ENCODE measurements around the gene DNAJC15.
"Not testable (repeated sequence)": the region's sequence is repeated elsewhere in the genome, so short reads cannot be mapped to it uniquely, and the experiment has no call there.

DNAJC15 gene

DNA sequence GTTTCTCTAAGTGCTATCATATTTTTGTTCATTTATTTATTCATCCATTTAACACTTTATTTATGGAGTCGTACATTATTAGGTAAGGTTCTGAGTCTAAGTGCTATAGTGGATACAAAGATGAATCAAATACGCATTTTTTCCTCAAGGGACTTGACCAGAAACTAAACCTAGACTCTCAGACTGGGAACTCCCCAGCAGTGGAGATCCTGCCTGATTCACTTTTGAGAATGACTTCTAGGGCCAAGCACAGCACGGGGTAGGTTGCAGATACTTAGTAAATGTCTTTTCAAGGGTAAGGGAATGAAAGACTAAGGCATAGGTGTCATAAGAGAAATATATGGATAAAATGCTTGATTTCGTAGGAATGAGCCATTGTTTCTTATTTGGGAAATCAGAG lies 7.2 kb downstream of the DNAJC15 start:
- no peak overlapping the region for H3K9ac ChIP-seq (ENCODE audit: low read length)
- H3K36me3 ChIP-seq (ENCODE audit: insufficient read depth, low read length) = peaks cover 4% of the 10 kb centered on the region
- H3K4me3 ChIP-seq (ENCODE audit: low read depth in 1 of 2, low read length in 2 of 2) = no peak overlapping the region
- H3K9me3 ChIP-seq (ENCODE audit: low read length) = no peaks in the 10 kb centered on the region
- no peak overlapping the region for H3K27ac ChIP-seq (ENCODE audit: low read depth, low read length)
- H3K4me1 ChIP-seq (ENCODE audit: insufficient read depth, low read length) = peaks cover 24% of the 10 kb centered on the region
- H3K27me3 ChIP-seq (ENCODE audit: control insufficient read depth in 1 of 2, insufficient read depth in 2 of 2, low read length in 2 of 2) = no peaks in the 10 kb centered on the region

GRCh38 chr13:43031881-43032280 lies 8.5 kb downstream of the DNAJC15 start:
- no peaks in the 10 kb centered on the region for H3K9me3 ChIP-seq (ENCODE audit: low read length)
- H3K4me1 ChIP-seq (ENCODE audit: insufficient read depth, low read length) = peaks cover 23% of the 10 kb centered on the region
- no peak overlapping the region for H3K27ac ChIP-seq (ENCODE audit: low read depth, low read length)
- H3K9ac ChIP-seq (ENCODE audit: low read length) = no peak overlapping the region
- H3K4me3 ChIP-seq (ENCODE audit: low read depth in 1 of 2, low read length in 2 of 2) = no peak overlapping the region
- peaks cover 4% of the 10 kb centered on the region for H3K36me3 ChIP-seq (ENCODE audit: insufficient read depth, low read length)
- H3K27me3 ChIP-seq (ENCODE audit: control insufficient read depth in 1 of 2, insufficient read depth in 2 of 2, low read length in 2 of 2) = no peaks in the 10 kb centered on the region

DNA sequence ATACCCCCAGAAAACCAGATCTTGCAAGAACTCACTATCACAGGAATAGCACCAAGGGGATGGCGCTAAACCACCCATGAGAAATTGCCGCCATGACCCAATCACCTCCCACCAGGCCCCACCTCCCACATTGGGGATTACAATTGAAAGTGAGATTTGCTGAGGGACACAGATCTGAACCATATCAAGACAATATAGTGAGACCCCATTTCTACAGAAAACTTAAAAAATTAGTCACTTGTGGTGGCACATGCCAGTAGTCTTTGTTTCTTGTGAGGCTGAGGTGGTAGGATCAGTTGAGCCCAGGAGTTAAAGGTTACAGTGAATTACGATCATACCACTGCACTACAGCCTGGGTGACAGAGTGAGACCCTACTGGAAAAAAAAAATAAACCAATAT lies 9.7 kb downstream of the DNAJC15 start:
- Histone ChIP-seq H3K27ac (ENCODE audit: low read depth, low read length) (no peak overlapping the region), H3K27me3 (ENCODE audit: control insufficient read depth in 1 of 2, insufficient read depth in 2 of 2, low read length in 2 of 2) (no peaks in the 10 kb centered on the region), H3K4me1 (ENCODE audit: insufficient read depth, low read length) (peaks cover 23% of the 10 kb centered on the region), H3K36me3 (ENCODE audit: insufficient read depth, low read length) (peaks cover 4% of the 10 kb centered on the region), H3K9me3 (ENCODE audit: low read length) (no peaks in the 10 kb centered on the region), H3K4me3 (ENCODE audit: low read depth in 1 of 2, low read length in 2 of 2) (no peak overlapping the region), H3K9ac (ENCODE audit: low read length) (no peak overlapping the region)

- Histone ChIP-seq H3K36me3 (ENCODE audit: insufficient read depth, low read length) (peaks cover 4% of the 10 kb centered on the region), H3K27me3 (ENCODE audit: control insufficient read depth in 1 of 2, insufficient read depth in 2 of 2, low read length in 2 of 2) (no peaks in the 10 kb centered on the region), H3K27ac (ENCODE audit: low read depth, low read length) (no peak overlapping the region), H3K4me3 (ENCODE audit: low read depth in 1 of 2, low read length in 2 of 2) (peak overlapping the region in 1 of 2 donors; percentile 11), H3K4me1 (ENCODE audit: insufficient read depth, low read length) (peaks cover 18% of the 10 kb centered on the region), H3K9me3 (ENCODE audit: low read length) (no peaks in the 10 kb centered on the region), H3K9ac (ENCODE audit: low read length) (no peak overlapping the region)
Measured at GRCh38 chr13:43036351-43037250, 13.2 kb downstream of the DNAJC15 start.

DNA sequence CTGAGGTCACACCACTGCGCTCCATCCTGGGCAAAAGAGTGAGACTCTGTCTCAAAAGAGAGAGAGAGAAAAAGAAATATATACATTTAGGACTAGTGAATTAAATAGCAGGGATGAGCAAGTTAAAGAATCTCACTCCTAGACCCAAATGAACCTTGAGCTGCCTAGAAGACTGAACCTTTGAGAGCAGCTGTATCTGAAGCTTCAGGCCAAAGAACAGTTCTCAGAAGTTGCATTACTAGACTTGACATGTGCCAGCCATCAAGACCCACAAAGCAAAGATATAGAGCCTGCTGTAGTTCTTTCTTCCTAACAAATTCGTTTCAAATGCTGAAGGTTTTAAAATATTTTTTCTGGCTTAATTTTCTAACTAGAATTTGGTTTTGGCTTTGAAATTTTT lies 16.6 kb downstream of the DNAJC15 start:
- Histone ChIP-seq H3K36me3 (ENCODE audit: insufficient read depth, low read length) (no peaks in the 10 kb centered on the region), H3K27ac (ENCODE audit: low read depth, low read length) (no peak overlapping the region), H3K27me3 (ENCODE audit: control insufficient read depth in 1 of 2, insufficient read depth in 2 of 2, low read length in 2 of 2) (no peaks in the 10 kb centered on the region), H3K9me3 (ENCODE audit: low read length) (no peaks in the 10 kb centered on the region), H3K4me1 (ENCODE audit: insufficient read depth, low read length) (peaks cover 14% of the 10 kb centered on the region), H3K4me3 (ENCODE audit: low read depth in 1 of 2, low read length in 2 of 2) (no peak overlapping the region), H3K9ac (ENCODE audit: low read length) (no peak overlapping the region)

GRCh38 chr13:43040581-43041368 lies 17.4 kb downstream of the DNAJC15 start:
- H3K4me1 ChIP-seq (ENCODE audit: insufficient read depth, low read length) = peaks cover 17% of the 10 kb centered on the region
- not testable (repeated sequence) for H3K9me3 ChIP-seq (ENCODE audit: low read length); H3K9ac ChIP-seq (ENCODE audit: low read length); H3K27me3 ChIP-seq (ENCODE audit: control insufficient read depth in 1 of 2, insufficient read depth in 2 of 2, low read length in 2 of 2); H3K27ac ChIP-seq (ENCODE audit: low read depth, low read length); H3K4me3 ChIP-seq (ENCODE audit: low read depth in 1 of 2, low read length in 2 of 2); H3K36me3 ChIP-seq (ENCODE audit: insufficient read depth, low read length)

DNA sequence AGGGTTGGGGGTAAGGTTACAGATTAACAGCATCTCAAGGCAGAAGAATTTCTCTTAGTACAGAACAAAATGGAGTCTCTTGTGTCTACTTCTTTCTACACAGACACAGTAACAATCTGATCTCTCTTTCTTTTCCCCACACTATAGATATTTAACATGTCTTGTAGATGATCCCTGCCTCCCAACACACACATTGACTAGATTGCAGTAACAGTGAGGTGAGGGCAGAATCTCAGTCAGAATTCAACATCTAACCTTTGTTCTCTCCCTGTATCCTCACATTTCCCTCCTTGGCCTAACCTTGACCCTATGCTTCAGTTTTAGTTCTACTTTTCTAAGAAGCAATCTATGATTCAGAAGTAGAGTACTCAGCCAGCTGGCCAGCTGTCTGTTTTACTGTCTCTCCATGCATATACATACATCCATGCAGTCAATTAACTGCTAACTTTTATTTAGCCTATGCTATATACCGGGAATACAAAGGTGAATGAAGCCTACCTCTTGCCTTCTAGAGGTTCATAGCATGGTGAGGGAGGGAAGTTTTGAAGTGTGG lies 18.1 kb downstream of the DNAJC15 start:
- no peak overlapping the region for H3K27ac ChIP-seq (ENCODE audit: low read depth, low read length)
- no peaks in the 10 kb centered on the region for H3K9me3 ChIP-seq (ENCODE audit: low read length)
- no peaks in the 10 kb centered on the region for H3K36me3 ChIP-seq (ENCODE audit: insufficient read depth, low read length)
- H3K27me3 ChIP-seq (ENCODE audit: control insufficient read depth in 1 of 2, insufficient read depth in 2 of 2, low read length in 2 of 2) = no peaks in the 10 kb centered on the region
- H3K4me1 ChIP-seq (ENCODE audit: insufficient read depth, low read length) = peaks cover 12% of the 10 kb centered on the region
- no peak overlapping the region for H3K9ac ChIP-seq (ENCODE audit: low read length)
- H3K4me3 ChIP-seq (ENCODE audit: low read depth in 1 of 2, low read length in 2 of 2) = no peak overlapping the region

- Histone ChIP-seq H3K9me3 (ENCODE audit: low read length) (no peaks in the 10 kb centered on the region), H3K36me3 (ENCODE audit: insufficient read depth, low read length) (no peaks in the 10 kb centered on the region), H3K4me1 (ENCODE audit: insufficient read depth, low read length) (peaks cover 6% of the 10 kb centered on the region), H3K4me3 (ENCODE audit: low read depth in 1 of 2, low read length in 2 of 2) (no peak overlapping the region), H3K27me3 (ENCODE audit: control insufficient read depth in 1 of 2, insufficient read depth in 2 of 2, low read length in 2 of 2) (no peaks in the 10 kb centered on the region), H3K27ac (ENCODE audit: low read depth, low read length) (no peak overlapping the region), H3K9ac (ENCODE audit: low read length) (no peak overlapping the region)
Measured at GRCh38 chr13:43042410-43042921, 19.1 kb downstream of the DNAJC15 start.

DNA sequence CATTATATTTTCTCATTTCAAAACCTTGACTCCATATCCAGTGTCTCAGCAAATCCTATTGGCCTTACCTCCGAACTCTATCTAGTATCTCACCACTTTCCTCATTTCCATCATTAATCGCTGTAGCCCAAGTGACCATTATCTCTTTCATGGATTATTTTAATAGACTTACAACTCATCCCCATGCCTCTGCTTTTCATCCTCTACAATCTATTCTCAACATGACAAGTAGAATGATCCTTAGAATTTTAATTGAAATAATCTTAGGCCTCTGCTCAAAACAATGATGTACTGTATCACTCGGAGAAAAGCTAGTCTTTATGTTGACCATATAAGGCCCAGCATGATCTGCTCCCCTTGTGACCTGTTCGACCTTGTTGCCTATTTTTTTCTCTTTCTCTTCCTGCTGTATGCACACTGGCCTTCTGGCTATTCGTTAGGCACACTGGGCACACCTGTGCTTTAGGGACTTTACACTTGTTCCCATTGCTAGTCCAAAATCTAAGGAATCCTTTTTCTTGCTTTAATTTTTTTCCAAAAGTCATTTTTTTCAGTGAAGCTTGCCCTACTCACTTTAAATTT lies 21.4 kb downstream of the DNAJC15 start:
- H3K27ac ChIP-seq (ENCODE audit: low read depth, low read length) = peak overlapping the region; percentile 25
- no peak overlapping the region for H3K9ac ChIP-seq (ENCODE audit: low read length)

DNA sequence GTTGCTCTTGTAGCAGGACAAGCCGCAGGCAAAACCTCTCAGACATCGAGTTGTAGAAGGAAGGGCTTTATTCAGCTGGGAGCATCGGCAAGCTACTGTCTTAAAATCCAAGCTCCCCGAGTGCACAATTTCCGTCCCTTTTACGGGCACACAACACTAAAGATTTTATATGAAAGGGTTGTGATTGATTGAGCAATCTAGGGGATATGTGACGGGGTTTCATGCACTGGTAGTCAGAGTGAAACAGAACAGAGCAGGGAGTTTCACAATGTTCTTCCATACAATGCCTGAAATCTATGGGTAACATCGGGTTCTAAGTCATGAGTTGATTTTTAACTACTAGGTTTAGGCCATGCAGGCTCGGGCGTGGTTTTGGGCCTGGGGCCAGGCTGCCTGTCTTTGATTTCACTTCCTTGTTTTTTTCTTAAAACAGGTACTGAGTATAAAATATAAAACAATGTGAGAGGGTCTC lies 22.0 kb downstream of the DNAJC15 start:
- H3K27ac ChIP-seq (ENCODE audit: low read depth, low read length); H3K9ac ChIP-seq (ENCODE audit: low read length); H3K4me3 ChIP-seq (ENCODE audit: low read depth in 1 of 2, low read length in 2 of 2); H3K36me3 ChIP-seq (ENCODE audit: insufficient read depth, low read length); H3K9me3 ChIP-seq (ENCODE audit: low read length); H3K27me3 ChIP-seq (ENCODE audit: control insufficient read depth in 1 of 2, insufficient read depth in 2 of 2, low read length in 2 of 2): not testable (repeated sequence)
- H3K4me1 ChIP-seq (ENCODE audit: insufficient read depth, low read length) = peaks cover 17% of the 10 kb centered on the region

More for the DNA sequence above, 21.4 kb downstream of the DNAJC15 start:
- Histone ChIP-seq H3K4me1 (ENCODE audit: insufficient read depth, low read length) (peaks cover 17% of the 10 kb centered on the region), H3K27me3 (ENCODE audit: control insufficient read depth in 1 of 2, insufficient read depth in 2 of 2, low read length in 2 of 2) (no peaks in the 10 kb centered on the region), H3K4me3 (ENCODE audit: low read depth in 1 of 2, low read length in 2 of 2) (no peak overlapping the region), H3K36me3 (ENCODE audit: insufficient read depth, low read length) (no peaks in the 10 kb centered on the region), H3K9me3 (ENCODE audit: low read length) (no peaks in the 10 kb centered on the region)

DNA sequence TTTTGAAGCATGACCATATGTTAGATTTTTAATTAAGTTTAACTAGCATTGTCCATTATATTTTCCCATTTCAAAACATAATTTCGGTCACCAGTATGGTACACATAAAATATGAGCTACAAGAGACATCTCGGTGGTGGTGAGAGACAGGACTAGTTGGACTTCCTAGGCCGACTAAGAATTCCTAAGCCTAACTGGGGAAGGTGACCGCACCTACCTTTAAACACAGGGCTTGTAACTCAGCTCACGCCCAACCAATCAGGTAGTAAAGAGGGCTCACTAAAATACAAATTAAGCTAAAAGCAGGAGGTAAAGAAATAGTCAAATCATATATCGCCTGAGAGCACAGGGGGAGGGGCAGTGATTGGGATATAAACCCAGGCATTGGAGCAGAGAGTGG lies 22.9 kb downstream of the DNAJC15 start:
- no peak overlapping the region for H3K9ac ChIP-seq (ENCODE audit: low read length)
- no peak overlapping the region for H3K4me3 ChIP-seq (ENCODE audit: low read depth in 1 of 2, low read length in 2 of 2)
- H3K9me3 ChIP-seq (ENCODE audit: low read length) = no peaks in the 10 kb centered on the region
- H3K27me3 ChIP-seq (ENCODE audit: control insufficient read depth in 1 of 2, insufficient read depth in 2 of 2, low read length in 2 of 2) = no peaks in the 10 kb centered on the region
- no peak overlapping the region for H3K27ac ChIP-seq (ENCODE audit: low read depth, low read length)
- no peaks in the 10 kb centered on the region for H3K36me3 ChIP-seq (ENCODE audit: insufficient read depth, low read length)
- peaks cover 17% of the 10 kb centered on the region for H3K4me1 ChIP-seq (ENCODE audit: insufficient read depth, low read length)
